ENCODE results near the gene TMEM131.
"Not testable (repeated sequence)": the region's sequence is repeated elsewhere in the genome, so short reads cannot be mapped to it uniquely, and the experiment has no call there.

Gene TMEM131

GRCh38 chr2:97848306-97848705, 147.4 kb downstream of the TMEM131 start:
- no peak for DNase-seq

GRCh38 chr2:97846716-97847115, 149.0 kb downstream of the TMEM131 start:
- not testable (repeated sequence) for DNase-seq

GRCh38 chr2:97845818-97846217, 149.9 kb downstream of the TMEM131 start:
- no peak for DNase-seq

DNA sequence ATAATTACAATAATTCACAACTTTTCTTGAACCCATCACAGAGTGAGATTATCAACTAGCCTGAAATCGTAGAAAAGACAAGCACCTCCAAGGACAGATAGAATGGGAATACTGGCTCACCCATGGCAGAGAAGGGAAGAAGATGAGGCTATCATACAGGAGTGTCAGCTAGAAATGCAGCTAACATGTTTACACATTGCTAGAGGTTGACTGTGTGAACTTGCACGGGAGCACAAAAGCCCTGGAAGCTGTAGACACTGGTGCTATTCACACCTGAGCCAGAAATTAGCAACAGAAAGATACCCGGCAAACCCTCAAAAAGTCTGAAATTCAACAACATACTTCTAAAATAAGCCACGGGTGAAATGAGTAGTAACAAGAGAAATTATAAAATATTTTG, 150.6 kb downstream of the TMEM131 start:
- no peak for DNase-seq

- DNase-seq = no peak
Measured at GRCh38 chr2:97844311-97844859, 151.4 kb downstream of the TMEM131 start.

DNA sequence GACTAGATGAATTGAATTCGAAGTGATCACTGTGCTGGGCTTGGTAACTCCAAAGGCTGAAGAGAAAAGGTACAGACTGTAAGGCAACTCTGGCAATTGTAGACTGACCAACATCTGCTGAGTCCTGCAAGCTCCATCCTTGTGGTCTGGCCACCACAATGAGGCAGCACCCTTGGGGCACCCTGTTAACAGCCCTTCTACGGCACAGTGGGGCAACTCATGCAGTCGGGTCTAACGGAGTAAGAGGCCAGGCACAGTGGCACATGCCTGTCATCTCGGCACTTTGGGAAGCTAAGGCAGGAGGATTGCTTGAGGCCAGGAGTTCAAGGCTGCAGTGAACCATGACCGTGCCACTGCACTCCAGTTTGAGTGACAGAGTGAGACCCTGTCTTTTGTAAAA, 155.6 kb downstream of the TMEM131 start:
- no peak for DNase-seq

GRCh38 chr2:97834610-97835009, 161.1 kb downstream of the TMEM131 start:
- DNase-seq = no peak

GRCh38 chr2:97831121-97831520, 164.6 kb downstream of the TMEM131 start:
- no peak for DNase-seq

GRCh38 chr2:97829255-97829654, 166.5 kb downstream of the TMEM131 start:
- not testable (repeated sequence) for DNase-seq

GRCh38 chr2:97827013-97827412, 168.7 kb downstream of the TMEM131 start:
- DNase-seq = not testable (repeated sequence)

- not testable (repeated sequence) for DNase-seq
Measured at GRCh38 chr2:97826266-97826847, 169.4 kb downstream of the TMEM131 start.

GRCh38 chr2:97824011-97824410, 171.7 kb downstream of the TMEM131 start:
- DNase-seq = not testable (repeated sequence)

DNA sequence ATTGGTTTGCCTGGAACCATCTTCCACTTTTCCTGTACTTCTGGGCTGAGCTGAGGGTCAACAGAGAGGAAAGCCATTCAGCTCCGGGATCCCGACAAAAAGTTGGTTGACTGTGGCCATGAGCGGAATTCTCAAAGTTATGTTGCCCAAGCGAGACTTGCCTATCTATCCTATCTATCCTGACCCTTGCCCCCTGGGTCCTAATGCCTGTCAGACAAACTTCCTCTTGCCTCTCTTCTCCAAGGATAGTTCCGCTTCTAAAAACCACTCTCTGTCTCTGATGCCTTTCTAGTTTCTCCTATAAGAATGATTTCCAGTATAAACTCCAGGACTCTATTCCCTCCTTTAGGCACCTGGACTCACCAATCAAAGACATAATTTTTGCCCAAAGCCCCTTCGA, 173.9 kb downstream of the TMEM131 start:
- DNase-seq = not testable (repeated sequence)

GRCh38 chr2:97819754-97820153, 176.0 kb downstream of the TMEM131 start:
- DNase-seq = no peak

GRCh38 chr2:97816411-97816810, 179.3 kb downstream of the TMEM131 start:
- no peak for DNase-seq

GRCh38 chr2:97812931-97813330, 182.8 kb downstream of the TMEM131 start:
- DNase-seq = no peak

- no peak for DNase-seq
Measured at GRCh38 chr2:97808816-97809215, 186.9 kb downstream of the TMEM131 start.

DNA sequence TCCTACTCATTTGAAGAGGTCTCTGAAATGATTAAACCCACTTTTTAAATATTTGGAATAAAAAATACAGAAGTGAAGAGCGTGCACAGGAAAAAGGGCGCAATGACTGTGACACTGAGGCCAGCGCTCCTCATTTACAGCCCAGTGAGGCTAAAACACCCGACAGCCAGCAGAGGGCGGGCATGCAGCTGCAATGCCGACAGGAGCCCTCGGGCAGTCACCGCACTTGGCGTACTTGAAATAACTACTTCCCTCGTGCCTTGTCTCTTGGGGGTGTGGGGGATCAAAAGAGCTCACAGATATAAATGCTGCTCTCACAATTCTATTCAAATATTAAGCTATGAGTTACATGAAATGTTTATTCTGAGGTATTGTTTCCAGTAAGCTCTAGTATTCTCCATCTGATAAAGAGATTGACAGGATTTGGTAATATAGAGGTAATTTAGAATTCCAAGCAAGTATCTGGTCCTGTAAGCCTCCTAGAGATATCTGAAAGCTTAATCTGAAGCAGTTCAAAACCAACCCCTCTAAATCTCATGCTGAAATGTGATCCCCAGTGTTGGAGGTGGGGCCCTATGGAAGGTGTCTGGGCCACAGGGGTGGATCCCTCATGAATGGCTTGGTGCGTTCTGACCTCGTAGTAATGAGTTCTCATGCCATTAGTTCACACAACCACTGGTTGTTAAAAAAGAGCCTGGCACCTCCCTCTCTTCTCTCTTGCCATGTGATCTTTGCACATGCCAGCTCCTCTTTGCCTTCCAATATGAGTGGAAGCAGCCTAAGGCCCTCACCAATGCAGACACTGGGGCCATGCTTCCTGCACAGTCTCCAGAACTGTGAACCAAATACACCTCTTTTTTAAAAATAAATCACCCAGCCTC, 188.8 kb downstream of the TMEM131 start:
- no peak for DNase-seq

DNA sequence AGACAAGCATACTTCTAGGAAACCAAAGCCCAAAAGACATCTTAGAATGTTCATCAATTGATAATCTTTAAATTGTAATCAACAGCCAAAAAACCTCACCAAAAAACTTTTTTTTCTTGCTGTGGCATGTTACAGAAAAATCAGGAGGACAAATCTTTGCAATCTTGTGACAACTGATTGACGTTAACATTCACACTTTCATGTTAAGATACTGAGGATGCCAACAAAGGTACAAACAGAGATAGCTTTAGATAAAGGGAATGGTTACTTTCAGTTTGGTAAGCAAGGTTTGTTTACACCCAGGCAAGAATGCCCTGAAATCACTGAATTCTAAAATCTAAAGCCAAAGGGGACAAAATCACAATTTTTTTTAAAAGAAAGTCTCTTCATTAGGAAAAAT, 190.0 kb downstream of the TMEM131 start:
- DNase-seq = no peak

DNA sequence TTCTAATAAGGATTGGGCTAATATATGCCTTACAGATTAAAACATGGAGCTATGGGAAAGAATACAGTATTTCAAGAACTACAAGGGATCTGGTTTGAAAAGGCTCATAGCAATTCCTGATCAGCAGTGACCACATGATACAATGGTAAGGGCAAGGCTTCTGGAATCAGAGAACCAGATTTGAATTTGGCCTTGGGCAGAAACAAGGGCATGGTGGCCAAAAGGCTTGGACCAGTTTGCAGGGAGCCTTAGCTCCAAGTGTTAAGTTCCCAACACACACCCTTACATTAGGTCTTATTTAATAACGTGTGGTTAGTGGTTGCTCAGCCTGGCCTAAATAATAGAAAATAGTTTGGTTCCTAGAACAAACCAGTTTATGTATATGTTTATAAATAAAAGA, 194.7 kb downstream of the TMEM131 start:
- no peak for DNase-seq

GRCh38 chr2:97798416-97798815, 197.3 kb downstream of the TMEM131 start:
- no peak for DNase-seq

GRCh38 chr2:97797355-97797754, 198.4 kb downstream of the TMEM131 start:
- no peak for DNase-seq

DNA sequence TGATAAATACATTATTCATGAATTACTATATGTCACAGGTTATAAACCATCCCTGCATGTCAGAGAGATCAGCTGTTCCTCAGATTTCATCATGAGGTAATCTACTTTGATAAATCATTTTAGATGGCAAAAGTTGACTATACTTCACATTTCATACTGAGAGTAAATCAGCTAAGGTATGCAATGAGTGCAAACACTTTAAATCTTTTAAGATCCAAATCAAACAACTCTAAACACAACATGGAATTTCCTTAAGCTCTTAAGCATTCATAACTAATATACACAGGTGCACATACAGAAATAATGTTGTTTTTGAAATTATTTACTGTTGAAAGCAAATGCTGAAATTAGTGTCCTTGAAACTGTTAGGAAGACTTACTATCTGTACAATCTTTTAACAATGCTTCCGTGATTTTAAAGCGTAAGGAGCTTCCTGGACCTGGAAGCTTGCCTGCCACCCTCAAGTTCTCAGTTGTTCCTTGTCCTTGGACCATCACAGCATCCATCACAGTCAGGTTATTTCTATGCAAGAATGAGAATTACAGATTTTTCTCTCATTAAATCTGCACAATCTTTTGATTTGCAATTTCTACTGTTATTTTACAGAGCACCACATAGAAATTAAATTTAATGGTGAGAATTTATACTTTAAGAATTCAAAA, 199.2 kb downstream of the TMEM131 start:
- DNase-seq = no peak

GRCh38 chr2:97792416-97792815, 203.3 kb downstream of the TMEM131 start:
- DNase-seq = no peak
